H1 (cell line): ENCODE results near the gene FARP2.

ENCODE experiments used
- ATF3 ChIP-seq: IDR thresholded peaks from 2 replicates; pipeline ENCODE4 v1.6.1; 2011; ENCODE audit warnings: low read depth, mild to moderate bottlenecking, low read length; ENCODE audit not compliant: insufficient read depth
- CBX5 ChIP-seq: fragments of 300-800, 300-1000 bp; sonication (generic); IDR thresholded peaks from 2 replicates; pipeline ENCODE4 v1.7.1; 2016; ENCODE audit warnings: antibody characterized with exemption, low read length, low read depth
- CTCF ChIP-seq, 3 experiments: IDR thresholded peaks; 1 replicate in 2 of 3; 2 replicates in 1 of 3; pipeline versions ENCODE4 v1.5.1 to v1.6.1; 2011; ENCODE audit warnings: low read length in 3 of 3, mild to moderate bottlenecking in 3 of 3, inconsistent platforms in 2 of 3, low read depth in 1 of 3, moderate library complexity in 1 of 3; ENCODE audit not compliant: insufficient read depth in 1 of 3; ENCODE audit errors: control extremely low read depth in 1 of 3
- EGR1 ChIP-seq: IDR thresholded peaks from 2 replicates; pipeline ENCODE4 v1.6.1; 2011; ENCODE audit warnings: low read depth, low read length, borderline replicate concordance
- GABPA ChIP-seq: IDR thresholded peaks from 2 replicates; pipeline ENCODE4 v1.6.1; 2011; ENCODE audit warnings: mild to moderate bottlenecking, low read length, moderate library complexity, borderline replicate concordance; ENCODE audit not compliant: insufficient read depth
- KDM5A ChIP-seq: fragments of 200-600 bp; IDR thresholded peaks from 2 replicates; pipeline ENCODE4 v1.7.1; 2012; ENCODE audit warnings: mild to moderate bottlenecking, low read length, inconsistent platforms, mixed read lengths
- POLR2AphosphoS5 ChIP-seq: IDR thresholded peaks from 2 replicates; pipeline ENCODE4 v1.6.1; 2011; ENCODE audit warnings: low read depth, low read length
- RNF2 ChIP-seq: fragments of 200-900, 300-1000 bp; sonication (generic); IDR thresholded peaks from 2 replicates; pipeline ENCODE4 v1.7.1; 2016; ENCODE audit warnings: borderline replicate concordance, low read depth, mild to moderate bottlenecking, antibody characterized with exemption, low read length; ENCODE audit not compliant: poor library complexity, severe bottlenecking; ENCODE audit errors: missing control alignments
- SP1 ChIP-seq: IDR thresholded peaks from 2 replicates; pipeline ENCODE4 v1.6.1; 2011; ENCODE audit warnings: low read depth, low read length
- SP2 ChIP-seq: IDR thresholded peaks from 2 replicates; pipeline ENCODE4 v1.6.1; 2012; ENCODE audit warnings: mild to moderate bottlenecking, low read length, inconsistent platforms
- USF2 ChIP-seq: IDR thresholded peaks from 2 replicates; pipeline ENCODE4 v1.6.1; 2011; ENCODE audit warnings: low read length, improper control_type of control experiment
- ZNF274 ChIP-seq: IDR thresholded peaks from 2 replicates; pipeline ENCODE4 v1.7.0; 2012; ENCODE audit warnings: low read length, borderline replicate concordance; ENCODE audit errors: extremely low read depth

- TF ChIP-seq GABPA (no peak), POLR2AphosphoS5 (no peak), RNF2 (no peak), ZNF274 (no peak), SP2 (no peak), CTCF (IDR thresholded peaks at IDR 0.05; ENCODE audit: control extremely low read depth in 1 of 3, insufficient read depth in 1 of 3, low read depth in 1 of 3, low read length in 3 of 3) (no peak), SP1 (no peak), KDM5A (no peak), USF2 (no peak), EGR1 (no peak), ATF3 (no peak), CBX5 (no peak)
Observed at GRCh38 chr2:241465543-241465942, 109.5 kb downstream of the FARP2 start.
